COLO668 (cell line): Measurements from ENCODE around the gene EFCAB8.
A peak's percentile ranks its signal among the peaks of the same experiment; 100 is the strongest.
"Not testable (repeated sequence)": the region's sequence is repeated elsewhere in the genome, so short reads cannot be mapped to it uniquely, and the experiment has no call there.

Source experiments
- DNase-seq: peaks from one replicate; lab custom pipeline; 2025; ENCODE audit not compliant: unreplicated experiment; lab: John Stamatoyannopoulos, UW

The EFCAB8 gene

DNA sequence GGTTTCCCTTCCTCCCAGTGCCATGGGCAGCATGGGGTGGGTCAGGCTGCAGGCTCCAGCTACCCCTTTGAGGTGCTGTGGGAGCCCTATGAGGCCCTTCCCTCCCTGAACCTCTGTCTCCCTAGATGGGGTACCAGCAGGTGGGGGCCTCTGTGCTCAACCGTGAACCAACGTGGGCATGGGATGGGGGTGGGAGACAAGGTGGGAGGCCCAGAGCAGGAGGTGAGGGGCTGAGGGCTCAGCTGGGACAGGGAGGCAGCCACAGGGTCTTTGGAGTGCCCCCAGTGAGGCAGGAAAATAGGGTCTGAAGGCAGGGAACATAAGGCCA is 112.2 kb downstream of the EFCAB8 start:
- DNase-seq = no peak

DNA sequence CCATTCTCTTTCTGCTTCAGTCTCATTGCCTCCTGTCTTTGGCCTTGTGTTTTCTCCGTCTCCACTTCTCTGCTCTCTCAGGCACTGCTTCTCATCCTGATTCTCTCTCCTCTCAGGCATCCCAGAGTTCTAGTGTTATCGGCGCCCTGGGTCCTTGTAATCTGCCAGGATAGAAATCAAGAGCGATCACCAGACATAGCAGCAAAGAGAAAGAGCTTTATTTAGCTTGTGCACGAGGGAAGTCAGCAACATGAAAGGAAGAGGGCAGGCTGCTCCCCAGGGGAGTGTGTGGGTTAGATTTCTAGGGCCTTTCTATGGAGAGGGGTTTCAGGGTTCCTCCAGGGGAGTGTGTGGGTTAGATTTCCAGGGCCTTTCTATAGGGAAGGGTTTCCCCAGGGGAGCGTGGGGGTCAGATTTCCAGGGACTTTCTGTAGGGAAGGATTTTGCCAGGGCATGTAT is 113.0 kb downstream of the EFCAB8 start:
- no peak for DNase-seq

DNA sequence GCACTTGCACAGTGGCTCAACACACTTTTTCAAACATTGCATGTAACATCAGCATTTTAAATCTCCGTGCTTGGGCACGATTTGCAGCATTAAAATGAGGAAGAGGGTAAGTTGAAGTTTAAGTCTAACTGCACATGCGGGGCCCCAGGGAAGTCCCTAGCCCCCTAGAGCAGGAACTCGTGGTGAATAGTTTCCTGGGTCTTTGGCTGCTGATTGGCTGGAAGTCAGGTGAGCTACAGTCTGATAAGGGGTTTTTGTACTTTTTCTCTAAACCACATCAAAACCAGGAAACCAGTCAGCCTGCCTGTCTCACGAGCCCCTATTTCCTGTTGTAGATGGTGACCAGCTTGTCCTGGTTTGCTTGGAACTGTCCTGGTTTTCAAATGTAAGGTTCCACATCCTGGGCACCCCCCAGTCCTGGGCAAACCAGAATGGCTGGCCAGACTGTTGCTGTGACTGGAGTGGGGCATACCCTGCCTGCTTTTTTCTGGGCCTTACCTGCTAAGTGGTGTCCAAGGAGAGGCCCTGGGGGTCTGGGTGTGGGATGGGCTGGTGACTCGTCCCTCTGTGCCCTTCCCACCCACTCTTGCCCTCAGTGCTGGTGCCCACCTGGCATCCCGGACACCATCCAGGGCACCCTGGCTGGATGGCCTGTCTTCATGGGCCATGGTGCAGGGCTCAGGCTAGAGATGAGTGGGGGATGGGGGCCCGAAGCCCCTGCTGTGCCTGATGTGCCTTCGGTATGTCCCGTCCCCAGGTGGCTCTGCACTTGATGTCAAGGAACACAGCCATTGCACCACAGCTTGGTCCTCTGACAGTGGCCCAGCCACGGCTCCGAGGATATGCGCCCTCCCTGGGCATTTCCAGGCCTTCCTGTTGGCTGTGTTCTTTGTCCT is 113.7 kb downstream of the EFCAB8 start:
- no peak for DNase-seq

DNA sequence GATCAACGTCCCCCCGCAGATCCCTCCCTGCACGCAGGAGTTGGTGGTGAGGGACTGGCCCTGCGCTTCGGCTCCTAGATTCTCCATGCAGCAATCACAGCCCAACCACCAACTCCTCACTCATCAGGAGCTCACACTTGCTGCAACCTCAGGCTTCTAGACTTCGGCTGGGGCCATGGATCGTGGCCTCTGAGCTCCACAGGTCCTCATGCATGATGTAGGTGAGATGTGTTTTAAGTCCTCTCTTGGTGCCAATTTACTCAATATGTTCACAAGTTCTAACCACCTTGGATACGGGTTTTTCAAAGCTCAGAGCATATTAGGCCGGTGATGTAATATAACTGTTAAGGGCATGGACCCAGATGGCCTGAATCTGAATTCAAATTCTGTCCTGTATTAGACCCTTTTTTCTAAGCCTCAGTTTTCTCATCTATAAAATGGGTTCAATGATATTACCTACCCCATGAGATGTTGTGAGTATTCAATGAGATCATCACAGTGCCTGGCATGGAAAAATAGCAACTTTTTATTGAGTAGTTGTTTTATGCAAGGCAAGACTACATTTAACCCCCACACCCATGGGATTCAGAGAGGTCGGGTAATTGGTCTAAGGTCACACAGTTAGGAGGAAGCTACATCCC is 114.5 kb downstream of the EFCAB8 start:
- DNase-seq = no peak

DNA sequence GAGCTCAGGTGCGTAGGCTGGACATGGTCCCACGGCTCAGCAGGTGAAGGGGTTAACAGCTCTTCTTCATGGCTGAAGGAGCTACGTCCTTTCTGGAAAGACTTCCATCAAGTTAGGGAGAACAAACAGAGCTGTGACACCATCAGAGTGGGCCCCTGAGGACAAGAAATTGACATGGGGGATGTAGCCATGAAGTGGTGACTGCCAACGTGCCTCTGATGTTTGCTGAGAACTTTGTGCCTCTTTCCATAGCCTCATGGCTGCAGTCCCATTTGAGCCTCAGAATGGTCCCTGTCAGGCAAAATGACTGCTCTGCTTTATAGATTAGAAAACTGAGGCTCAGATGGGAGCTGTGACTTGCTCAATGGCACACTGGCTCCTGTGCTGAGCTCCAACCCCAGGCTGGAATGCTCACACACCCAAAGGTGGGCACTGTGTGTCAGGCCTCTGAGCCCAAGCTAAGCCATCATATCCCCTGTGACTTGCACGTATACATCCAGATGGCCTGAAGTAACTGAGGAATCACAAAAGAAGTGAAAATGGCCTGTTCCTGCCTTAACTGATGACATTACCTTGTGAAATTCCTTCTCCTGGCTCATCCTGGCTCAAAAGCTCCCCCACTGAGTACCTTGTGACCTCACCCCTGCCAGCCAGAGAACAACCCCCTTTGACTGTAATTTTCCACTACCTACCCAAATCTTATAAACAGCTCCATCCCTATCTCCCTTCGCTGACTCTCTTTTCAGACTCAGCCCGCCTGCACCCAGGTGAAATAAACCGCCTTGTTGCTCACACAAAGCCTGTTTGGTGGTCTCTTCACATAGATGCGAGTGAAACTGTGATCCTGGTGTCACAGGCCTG is 115.7 kb downstream of the EFCAB8 start:
- DNase-seq = not testable (repeated sequence)

DNA sequence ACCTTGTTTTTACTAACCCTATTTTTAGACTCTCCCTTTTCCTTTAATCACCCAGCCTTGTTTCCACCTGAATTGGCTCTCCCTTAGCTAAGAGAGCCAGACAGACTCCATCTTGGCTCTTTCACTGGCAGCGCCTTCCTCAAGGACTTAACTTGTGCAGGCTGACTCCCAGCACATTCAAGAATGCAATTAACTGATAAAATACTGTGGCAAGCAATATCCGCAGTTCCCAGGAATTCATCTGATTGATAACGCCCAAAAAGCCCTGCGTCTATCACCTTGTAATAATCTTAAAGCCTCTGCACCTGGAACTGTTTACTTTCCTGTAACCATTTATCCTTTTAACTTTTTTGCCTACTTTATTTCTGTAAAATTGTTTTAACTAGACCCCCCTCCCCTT is 116.4 kb downstream of the EFCAB8 start:
- not testable (repeated sequence) for DNase-seq

DNA sequence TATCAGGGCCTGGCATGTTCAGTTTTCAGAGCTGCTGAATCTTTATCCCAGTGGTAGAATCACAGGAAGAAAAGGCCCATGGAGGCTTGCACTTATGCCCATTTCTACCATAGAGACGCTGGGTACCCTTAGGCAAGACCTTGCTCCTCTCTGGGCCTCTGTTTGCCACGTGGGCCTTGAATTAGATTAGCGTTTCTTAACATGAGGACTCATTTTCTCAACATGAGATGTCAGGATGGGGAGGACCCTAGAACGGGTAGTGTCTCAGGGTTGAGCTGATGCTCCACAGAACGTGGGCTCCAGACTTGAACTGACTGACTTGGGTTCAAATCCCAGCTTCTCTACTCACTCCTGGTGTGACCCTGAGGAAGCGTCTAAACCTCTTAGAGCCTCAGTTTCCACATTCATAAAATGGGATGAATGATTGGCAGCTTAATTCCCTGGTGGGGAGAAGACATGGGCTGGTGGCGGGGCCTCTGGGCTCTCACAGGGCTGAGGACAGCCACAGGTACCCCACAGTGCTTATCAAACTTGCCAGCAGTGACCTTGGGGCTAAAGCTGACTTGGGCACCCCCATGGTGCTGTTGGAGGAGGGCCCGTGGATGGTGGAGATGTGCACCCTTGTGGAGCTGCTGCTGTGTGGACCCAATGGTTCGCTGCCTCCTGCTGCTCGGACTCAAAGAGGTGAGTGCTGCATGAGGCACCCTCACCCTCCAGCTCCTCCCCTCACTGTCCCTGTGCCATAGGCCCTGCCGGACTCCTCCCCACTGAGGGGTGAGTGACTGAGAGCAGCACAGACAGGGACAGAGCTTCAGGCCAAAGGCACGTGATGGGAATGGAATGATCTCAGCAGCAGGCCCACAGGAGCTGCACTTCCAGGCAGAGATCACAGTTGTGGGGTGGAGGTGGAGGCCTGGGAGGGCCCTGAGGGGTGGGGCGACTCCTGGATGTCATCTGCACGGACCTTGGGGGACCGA is 117.3 kb downstream of the EFCAB8 start:
- no peak for DNase-seq

DNA sequence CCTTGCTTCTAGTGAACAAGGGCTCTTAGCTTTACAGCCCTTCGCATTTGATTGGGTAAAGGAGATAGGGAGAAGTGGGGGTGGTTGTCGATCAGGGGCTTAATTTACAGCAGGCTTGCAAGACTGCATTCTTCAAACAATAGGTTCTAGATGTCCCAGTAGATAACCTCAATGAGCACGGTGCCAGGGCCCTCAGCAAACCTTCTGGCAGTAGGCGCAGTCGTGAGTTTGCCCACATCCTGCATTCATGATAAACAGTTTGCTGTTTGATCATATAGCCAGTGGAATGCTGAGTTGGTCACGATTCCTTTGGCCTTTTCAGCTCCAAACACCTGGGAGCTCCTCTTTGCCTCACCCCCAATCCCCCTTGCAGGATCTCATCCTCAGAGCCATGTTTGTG is 118.0 kb downstream of the EFCAB8 start:
- no peak for DNase-seq

DNA sequence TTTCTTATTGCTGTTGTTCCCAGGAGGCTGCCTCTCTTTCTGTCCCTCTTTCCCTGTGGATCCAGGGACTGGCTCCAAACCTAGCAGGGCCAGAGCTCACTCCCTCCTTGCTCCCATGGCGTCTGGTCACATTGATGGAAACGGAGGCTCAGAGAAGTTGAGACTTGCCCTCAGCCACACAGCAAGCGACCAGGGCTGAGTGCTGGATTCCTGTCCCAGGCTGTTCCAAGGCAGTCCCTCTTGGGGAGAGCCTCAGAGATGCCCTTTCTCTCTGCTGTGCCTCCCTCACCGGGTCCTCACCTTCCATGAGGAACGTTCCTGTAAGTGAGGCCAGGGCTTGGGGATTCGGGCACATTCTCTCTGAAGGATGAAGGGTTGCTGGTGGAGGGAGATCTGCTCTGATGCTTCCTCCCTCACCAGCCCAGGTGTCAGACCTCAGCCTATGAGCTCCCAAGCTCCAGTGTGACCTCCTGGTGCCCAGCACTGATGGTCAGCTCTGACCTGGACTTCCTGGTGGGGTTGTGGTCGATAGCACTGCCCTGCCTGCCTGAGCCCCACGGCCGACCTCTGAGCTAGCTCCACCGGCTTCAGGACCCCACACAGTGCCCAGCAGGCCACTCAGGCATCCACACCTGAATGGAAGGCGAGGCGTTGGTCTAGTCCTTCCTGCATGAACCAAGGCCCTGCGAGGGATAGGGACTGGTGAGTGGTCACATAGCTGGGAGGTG is 118.7 kb downstream of the EFCAB8 start:
- DNase-seq = no peak

DNA sequence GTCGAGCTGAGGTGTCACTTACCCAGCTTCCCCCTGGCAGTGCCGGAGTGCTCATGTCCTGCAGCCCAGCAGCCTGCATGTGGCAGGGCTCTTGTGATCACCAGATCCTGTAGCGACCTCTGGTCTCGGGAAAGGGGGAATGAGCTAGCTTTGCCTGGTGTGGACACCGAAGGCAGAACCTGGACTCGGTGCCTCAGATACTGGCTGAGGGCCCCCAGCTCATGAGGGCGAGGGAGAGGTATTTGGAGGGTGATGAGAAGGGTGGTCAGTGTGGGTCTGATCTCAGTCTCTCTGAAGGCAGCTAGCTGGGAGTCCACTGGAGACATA is 119.2 kb downstream of the EFCAB8 start:
- DNase-seq = no peak

DNA sequence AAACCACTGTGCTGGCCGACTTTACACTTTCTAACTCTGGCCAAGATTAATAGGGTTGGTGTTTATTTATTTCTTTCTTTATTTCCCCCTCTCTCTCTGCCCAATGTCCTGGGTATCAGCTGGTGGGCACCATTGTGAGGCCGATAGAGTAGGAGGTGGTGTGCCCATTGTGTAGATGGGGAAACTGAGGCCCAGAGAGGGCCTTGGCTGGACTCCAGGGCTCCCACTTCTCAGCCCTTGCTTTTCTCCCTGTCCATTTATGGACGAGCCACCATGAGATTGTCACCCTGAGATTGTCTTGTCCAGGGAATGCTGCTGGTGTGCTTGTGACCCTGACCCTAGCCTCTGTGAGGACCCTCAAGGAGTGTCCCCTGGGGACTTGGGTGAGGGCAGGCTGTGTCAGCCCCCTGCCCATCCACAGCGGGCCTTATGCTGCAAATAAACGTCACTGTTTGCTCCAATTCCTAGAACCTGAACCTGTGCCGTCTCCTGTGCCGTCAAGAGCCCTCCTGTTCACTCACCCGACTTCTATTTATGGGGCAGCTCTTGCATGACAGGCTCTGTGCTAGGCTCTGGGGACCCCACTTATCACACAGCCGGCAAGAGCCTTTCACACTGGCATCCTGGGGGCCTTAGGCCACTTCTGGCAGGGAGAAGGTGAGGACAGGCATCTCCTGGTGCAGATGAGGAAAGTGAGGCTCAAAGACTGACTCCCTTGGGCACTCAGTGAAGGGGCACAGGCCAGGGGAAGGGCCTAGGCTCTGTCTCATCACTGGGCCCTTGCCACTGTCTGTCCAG is 120.7 kb downstream of the EFCAB8 start:
- DNase-seq = no peak

DNA sequence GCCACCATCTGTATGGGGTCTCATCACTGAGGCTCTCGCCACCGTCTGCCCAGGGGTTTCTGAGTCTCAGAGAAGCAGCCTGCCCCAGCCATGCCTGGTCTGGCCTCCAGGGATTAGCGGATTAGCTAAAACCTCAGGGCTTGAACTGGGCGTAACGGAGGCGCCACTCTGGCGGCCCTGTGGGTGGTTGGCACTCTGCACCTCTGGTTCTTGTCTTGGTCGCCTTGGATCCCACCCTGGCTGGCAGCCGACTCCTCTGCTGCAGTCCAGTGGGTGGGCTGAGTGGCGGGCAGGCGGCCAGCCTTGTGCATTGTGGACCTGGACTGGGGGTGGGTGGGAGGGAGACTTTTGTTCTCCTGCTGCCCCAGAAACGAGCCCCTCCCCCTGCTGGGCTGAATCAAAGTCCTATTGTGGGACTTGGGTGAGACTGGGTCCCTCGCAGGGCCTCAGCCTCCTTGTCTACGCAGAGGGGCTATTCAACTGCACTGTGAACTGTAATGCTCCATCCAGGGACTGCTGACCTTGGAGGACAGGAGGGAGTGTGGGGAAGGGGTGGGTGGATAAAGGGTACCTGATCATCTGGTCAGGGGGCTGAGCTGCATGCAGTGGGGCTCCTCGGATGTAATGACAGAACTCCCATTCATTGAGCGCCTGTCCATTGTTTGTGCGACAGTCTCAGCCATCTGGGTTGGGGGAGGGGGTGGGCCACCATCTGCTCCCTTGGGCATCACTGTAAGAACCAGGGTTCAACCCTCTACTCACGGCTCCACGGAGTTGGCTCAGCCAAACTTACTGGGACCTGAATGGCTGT is 121.6 kb downstream of the EFCAB8 start:
- DNase-seq = no peak

DNA sequence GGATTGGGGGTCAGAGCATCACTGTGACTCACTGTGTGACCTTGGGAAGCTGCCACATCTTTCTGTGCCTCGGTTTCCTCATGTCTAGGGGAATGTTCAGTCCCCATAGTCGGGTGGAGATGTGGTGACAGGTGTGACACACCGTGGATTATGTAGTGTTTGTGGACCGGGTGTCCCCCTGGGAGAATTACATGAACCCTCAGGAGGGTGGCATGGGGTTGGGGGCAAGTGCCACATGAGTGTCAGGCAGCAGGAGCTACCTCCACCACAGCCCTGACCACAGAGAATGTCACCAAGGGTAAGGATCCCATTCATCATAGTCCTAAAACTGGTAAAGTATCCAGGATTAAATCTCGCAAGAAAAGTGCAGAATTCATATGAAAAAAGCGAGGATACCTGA is 122.3 kb downstream of the EFCAB8 start:
- DNase-seq = no peak

DNA sequence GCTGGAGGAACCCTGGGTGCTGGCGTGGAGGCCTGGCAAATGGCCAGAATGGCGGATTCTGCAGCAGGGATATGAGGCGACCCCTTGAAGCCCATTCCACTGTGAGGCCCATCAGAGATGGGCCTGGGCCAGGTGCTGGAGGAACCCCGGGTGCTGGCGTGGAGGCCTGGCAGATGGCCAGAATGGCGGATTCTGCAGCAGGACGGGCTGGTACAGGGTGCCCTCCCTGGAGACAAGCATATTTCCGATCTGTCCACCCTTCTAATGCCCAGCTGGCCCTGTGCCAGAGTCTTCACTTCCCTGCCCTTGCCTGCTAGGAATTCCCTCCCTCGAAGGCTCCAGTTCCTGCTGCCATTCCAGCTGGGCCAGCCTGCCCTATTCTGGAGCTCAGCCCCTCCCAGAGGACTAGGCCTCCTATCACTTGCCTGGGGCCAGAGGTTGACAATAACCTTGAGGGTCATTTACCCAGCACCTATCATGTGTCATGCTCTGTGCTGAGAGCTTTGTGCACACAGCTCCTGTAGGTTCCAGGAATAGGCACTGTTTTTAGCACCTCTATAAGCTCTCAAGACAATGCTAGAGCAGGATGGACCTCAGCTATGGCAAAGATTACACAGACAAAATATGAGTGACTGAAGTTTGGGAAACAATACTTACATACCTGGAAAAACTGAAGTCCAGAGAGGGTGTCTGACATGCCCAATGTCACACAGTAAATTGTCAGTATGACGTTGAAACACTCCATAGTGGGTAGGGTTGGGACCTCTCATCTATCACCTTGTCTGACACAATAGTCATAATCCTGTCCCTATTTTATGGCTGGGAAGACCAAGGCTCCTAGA is 124.1 kb downstream of the EFCAB8 start:
- DNase-seq = peak; percentile 27

DNA sequence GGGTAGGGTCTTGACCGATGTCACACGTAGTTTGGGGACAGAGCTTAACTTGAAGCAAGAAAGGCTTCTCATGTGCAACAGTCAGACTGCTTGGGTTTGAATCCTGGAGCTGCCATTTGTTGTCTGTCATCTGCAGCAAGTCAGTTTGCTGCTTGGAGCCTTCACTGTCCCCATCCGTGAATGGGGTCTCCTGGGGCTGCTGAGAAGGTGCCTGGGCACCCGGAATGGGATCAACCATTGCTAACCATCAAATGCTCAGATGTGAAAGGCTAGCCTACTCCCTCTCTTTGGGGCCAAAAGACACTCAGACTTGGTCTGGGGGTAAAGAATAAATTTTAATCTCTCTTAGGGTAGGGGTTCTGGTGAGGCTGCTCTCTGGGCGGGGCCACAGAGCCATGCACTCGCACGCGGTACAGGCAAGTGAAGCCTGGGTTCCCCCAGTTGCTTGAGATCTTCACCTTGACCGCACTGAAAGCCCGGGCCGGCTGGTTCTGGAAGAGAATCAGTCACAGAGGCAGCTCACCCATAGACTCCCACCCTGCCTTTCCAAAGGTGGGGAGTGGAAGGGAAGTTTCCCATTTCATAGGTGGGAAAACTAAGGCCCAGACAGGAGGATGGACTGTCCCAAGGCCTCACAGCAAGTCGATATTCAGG is 124.9 kb downstream of the EFCAB8 start:
- DNase-seq = no peak

DNA sequence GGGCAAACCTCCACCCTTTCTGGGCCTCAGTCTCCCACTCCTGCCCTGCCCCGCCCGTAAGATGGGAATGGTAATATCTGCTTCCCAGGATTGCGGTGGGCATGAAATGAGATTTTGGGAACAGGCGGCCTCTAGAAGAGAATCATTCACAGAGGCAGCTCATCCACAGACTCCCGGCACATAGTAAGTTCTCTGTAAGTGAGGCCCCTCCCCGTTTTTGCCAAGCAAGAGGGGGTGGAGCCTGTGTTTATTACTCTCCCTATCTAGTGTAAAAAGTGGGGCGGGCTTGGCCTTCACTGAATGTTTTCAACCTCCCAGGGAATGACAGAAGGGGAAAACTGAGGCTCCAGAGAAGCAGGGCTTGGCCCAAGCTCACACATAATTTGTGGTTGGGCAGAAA is 125.5 kb downstream of the EFCAB8 start:
- no peak for DNase-seq
